ENCODE results near the gene NLN.
"Not testable (repeated sequence)": the region's sequence is repeated elsewhere in the genome, so short reads cannot be mapped to it uniquely, and the experiment has no call there.

Gene NLN

GRCh38 chr5:65767565-65767964 is 45.6 kb downstream of the NLN start:
- no peak for DNase-seq
- in situ Hi-C loops (cut with MboI; ENCODE audit: low pct_unique_long_range_greater_than_20kb, low sequenced_read_pairs), result no loop called here

- in situ Hi-C loops (cut with MboI; ENCODE audit: low pct_unique_long_range_greater_than_20kb, low sequenced_read_pairs), result no loop called here
- no peak for DNase-seq
Observed at GRCh38 chr5:65768723-65769346, 46.8 kb downstream of the NLN start.

- DNase-seq, result no peak
- in situ Hi-C loops (cut with MboI; ENCODE audit: low pct_unique_long_range_greater_than_20kb, low sequenced_read_pairs), result no loop called here
Observed at GRCh38 chr5:65769539-65769938, 47.5 kb downstream of the NLN start.

GRCh38 chr5:65771266-65771665 is 49.3 kb downstream of the NLN start:
- in situ Hi-C loops (cut with MboI; ENCODE audit: low pct_unique_long_range_greater_than_20kb, low sequenced_read_pairs), result no loop called here
- no peak for DNase-seq

GRCh38 chr5:65772963-65773362 is 51.0 kb downstream of the NLN start:
- DNase-seq; in situ Hi-C loops (cut with MboI; ENCODE audit: low pct_unique_long_range_greater_than_20kb, low sequenced_read_pairs): not testable (repeated sequence)

GRCh38 chr5:65774346-65774745 is 52.3 kb downstream of the NLN start:
- no peak for DNase-seq
- in situ Hi-C loops (cut with MboI; ENCODE audit: low pct_unique_long_range_greater_than_20kb, low sequenced_read_pairs), result no loop called here

- DNase-seq, result no peak
- in situ Hi-C loops (cut with MboI; ENCODE audit: low pct_unique_long_range_greater_than_20kb, low sequenced_read_pairs), result no loop called here
Observed at GRCh38 chr5:65775476-65775875, 53.5 kb downstream of the NLN start.

- in situ Hi-C loops (cut with MboI; ENCODE audit: low pct_unique_long_range_greater_than_20kb, low sequenced_read_pairs), result no loop called here
Observed at GRCh38 chr5:65776441-65777141, 54.6 kb downstream of the NLN start.

GRCh38 chr5:65778126-65778525 is 56.1 kb downstream of the NLN start:
- DNase-seq, result no peak
- in situ Hi-C loops (cut with MboI; ENCODE audit: low pct_unique_long_range_greater_than_20kb, low sequenced_read_pairs), result no loop called here

More at GRCh38 chr5:65776441-65777141, 54.6 kb downstream of the NLN start:
- DNase-seq, result no peak

GRCh38 chr5:65779643-65780042 is 57.6 kb downstream of the NLN start:
- DNase-seq, result no peak

GRCh38 chr5:65788296-65788695 is 66.3 kb downstream of the NLN start:
- in situ Hi-C loops (cut with MboI; ENCODE audit: low pct_unique_long_range_greater_than_20kb, low sequenced_read_pairs); DNase-seq: not testable (repeated sequence)

More at GRCh38 chr5:65779643-65780042, 57.6 kb downstream of the NLN start:
- in situ Hi-C loops (cut with MboI; ENCODE audit: low pct_unique_long_range_greater_than_20kb, low sequenced_read_pairs), result no loop called here

- peak; percentile 61 for DNase-seq
- in situ Hi-C loops (cut with MboI; ENCODE audit: low pct_unique_long_range_greater_than_20kb, low sequenced_read_pairs), result no loop called here
Observed at GRCh38 chr5:65790371-65791163, 68.6 kb downstream of the NLN start.

GRCh38 chr5:65791712-65792673 is 70.0 kb downstream of the NLN start:
- in situ Hi-C loops (cut with MboI; ENCODE audit: low pct_unique_long_range_greater_than_20kb, low sequenced_read_pairs), result no loop called here
- no peak for DNase-seq

- in situ Hi-C loops (cut with MboI; ENCODE audit: low pct_unique_long_range_greater_than_20kb, low sequenced_read_pairs), result no loop called here
- no peak for DNase-seq
Observed at GRCh38 chr5:65796269-65796668, 74.3 kb downstream of the NLN start.

GRCh38 chr5:65796751-65797316 is 74.8 kb downstream of the NLN start:
- in situ Hi-C loops (cut with MboI; ENCODE audit: low pct_unique_long_range_greater_than_20kb, low sequenced_read_pairs), result no loop called here
- DNase-seq, result no peak

GRCh38 chr5:65797481-65797880 is 75.5 kb downstream of the NLN start:
- in situ Hi-C loops (cut with MboI; ENCODE audit: low pct_unique_long_range_greater_than_20kb, low sequenced_read_pairs), result no loop called here
- DNase-seq, result no peak

GRCh38 chr5:65799857-65800256 is 77.9 kb downstream of the NLN start:
- in situ Hi-C loops (cut with MboI; ENCODE audit: low pct_unique_long_range_greater_than_20kb, low sequenced_read_pairs), result no loop called here
- no peak for DNase-seq

- in situ Hi-C loops (cut with MboI; ENCODE audit: low pct_unique_long_range_greater_than_20kb, low sequenced_read_pairs), result no loop called here
- DNase-seq, result no peak
Observed at GRCh38 chr5:65800775-65801174, 78.8 kb downstream of the NLN start.

- DNase-seq, result no peak
- in situ Hi-C loops (cut with MboI; ENCODE audit: low pct_unique_long_range_greater_than_20kb, low sequenced_read_pairs), result no loop called here
Observed at GRCh38 chr5:65801352-65801783, 79.4 kb downstream of the NLN start.

All from KBM-7 (cell line).